GM10248 (cell line): Measurements from ENCODE around the gene DNAJC30.
"Not testable (repeated sequence)": the region's sequence is repeated elsewhere in the genome, so short reads cannot be mapped to it uniquely, and the experiment has no call there.

ENCODE experiments used
- CTCF ChIA-PET: fragments of 300-600 bp; sonication (Branson Sonifier 250); formaldehyde crosslinking; extraction: SDS; loops from one replicate; lab custom pipeline; 2021; ENCODE audit warnings: antibody characterized with exemption; lab: Yijun Ruan, JAX
- POLR2A ChIA-PET: fragments of 350-650 bp; sonication (Branson Sonifier 250); formaldehyde crosslinking; extraction: SDS; loops from one replicate; lab custom pipeline; 2020; ENCODE audit warnings: antibody characterized with exemption; lab: Yijun Ruan, JAX
- DNase-seq: peaks from one replicate; pipeline ENCODE4 v3.0.0; 2012; ENCODE audit errors: extremely low spot score
- CTCF ChIP-seq: IDR thresholded peaks from 2 replicates; pipeline ENCODE4 v1.5.1; 2012; ENCODE audit warnings: mild to moderate bottlenecking, low read depth; ENCODE audit errors: extremely low read depth, missing control alignments, control extremely low read depth

Gene DNAJC30

GRCh38 chr7:73718438-73718881, 35.2 kb upstream of the DNAJC30 start:
- no peak for TF ChIP-seq CTCF
- POLR2A ChIA-PET, result no interaction called here
- no peak for DNase-seq
- CTCF ChIA-PET, result no interaction called here

DNA sequence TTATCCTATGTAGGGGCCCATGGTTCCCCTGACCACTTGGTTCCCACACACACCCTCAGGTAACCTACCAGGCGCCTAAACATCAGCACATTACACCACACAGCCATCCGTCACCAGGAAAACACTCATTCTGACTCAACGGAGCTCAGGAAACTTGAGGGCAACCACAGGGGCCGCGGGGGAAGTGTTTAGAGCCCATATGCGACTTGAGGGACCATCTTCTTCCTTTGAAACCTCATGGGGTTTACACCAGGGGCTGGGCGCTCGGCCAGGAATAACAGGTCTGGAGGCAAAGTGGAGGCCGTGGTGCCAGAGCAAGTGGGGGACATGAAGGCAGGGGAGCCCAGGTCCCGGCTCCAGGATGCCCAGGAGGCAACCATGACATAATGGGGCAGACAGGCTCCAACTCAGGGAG, 34.7 kb upstream of the DNAJC30 start:
- POLR2A ChIA-PET, result no interaction called here
- TF ChIP-seq CTCF, result no peak
- no peak for DNase-seq
- CTCF ChIA-PET, result interaction anchor here (1.9 to 2.2 kb wide), 2 partner anchors 17 to 111 kb away, joined by 6 to 8 read pairs; no protein-coding TSS in a partner anchor

DNA sequence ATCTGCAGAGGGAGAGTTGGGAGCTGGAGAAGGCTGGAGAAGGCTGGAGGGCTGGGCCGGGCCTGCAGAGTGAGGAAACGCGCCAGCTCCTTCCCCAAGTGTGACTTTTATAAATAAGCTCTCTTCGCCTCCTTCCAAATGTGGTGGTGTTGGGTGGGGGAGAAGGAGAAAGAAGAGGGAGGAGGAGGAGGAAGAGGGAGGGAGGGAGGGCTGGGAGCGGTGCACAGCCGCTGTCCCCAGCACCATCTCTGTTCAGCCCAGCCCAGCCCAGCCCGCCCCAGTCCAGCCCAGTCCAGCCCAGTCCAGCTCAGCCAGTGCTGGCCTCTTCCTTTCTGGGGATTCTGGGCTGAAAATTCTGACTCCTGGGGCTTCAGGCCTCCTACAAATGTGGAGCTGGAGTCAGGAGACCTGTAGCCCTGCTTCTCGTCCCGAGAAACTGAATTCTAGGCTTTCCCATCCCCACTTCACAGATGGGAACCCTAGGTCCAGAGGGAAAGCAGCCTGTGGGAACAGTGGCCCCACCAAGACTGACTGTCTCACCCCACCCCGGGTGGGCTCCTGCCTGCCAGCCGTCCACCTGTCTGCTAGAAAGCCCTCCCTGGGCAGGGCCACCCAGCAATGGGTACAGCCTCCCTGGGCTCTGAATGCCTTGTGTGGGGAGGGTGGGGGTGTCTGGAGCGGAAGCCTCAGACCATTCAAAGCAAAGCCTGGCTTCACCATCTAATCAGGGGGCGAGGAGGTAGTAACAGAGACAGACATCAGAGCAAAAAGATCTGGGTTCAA, 34.0 kb upstream of the DNAJC30 start:
- POLR2A ChIA-PET, result no interaction called here

GRCh38 chr7:73716318-73716890, 33.2 kb upstream of the DNAJC30 start:
- POLR2A ChIA-PET, result no interaction called here
- no peak for DNase-seq
- CTCF ChIA-PET, result interaction anchor here (1.0 to 3.6 kb wide), 4 partner anchors 9 to 109 kb away, joined by 3 to 13 read pairs (median 7); no protein-coding TSS in a partner anchor
- TF ChIP-seq CTCF, result no peak

More for the DNA sequence above, 34.0 kb upstream of the DNAJC30 start:
- TF ChIP-seq CTCF, result no peak
- CTCF ChIA-PET, result interaction anchor here (1.0 to 3.6 kb wide), 4 partner anchors 8 to 110 kb away, joined by 3 to 13 read pairs (median 7); no protein-coding TSS in a partner anchor
- DNase-seq, result no peak

- TF ChIP-seq CTCF, result no peak
- POLR2A ChIA-PET, result no interaction called here
- CTCF ChIA-PET, result interaction anchor here (0.9 to 3.6 kb wide), 4 partner anchors 9 to 109 kb away, joined by 3 to 13 read pairs (median 7); no protein-coding TSS in a partner anchor
- no peak for DNase-seq
These were observed 32.5 kb upstream of the DNAJC30 start for GRCh38 chr7:73715648-73716317.

GRCh38 chr7:73713319-73713718, 30.1 kb upstream of the DNAJC30 start:
- CTCF ChIA-PET, result interaction anchor here (1.3 to 1.5 kb wide), 2 partner anchors 8 to 27 kb away, joined by 3 to 4 read pairs; no protein-coding TSS in a partner anchor
- POLR2A ChIA-PET, DNase-seq: not testable (repeated sequence)
